ENCODE measurements around the gene BPIFB1.

DNA sequence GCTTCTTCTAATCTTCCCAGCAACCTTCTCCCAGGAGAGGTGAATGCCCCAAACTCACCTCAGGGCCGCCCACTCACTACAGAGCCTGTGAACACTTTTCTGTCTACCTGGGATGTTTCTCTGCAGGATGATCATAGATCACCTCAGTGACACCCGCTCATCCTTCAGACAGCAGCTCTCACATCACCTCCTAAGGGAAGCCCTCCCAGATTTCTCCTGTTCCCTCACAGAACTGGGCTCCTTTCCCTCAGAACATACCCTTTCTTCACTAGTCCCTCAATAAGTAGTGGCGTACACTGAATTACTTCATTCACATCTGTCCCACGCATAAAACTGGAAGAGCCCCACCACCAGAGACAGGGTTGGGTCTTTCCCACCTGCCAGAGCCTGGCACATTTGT lies 60.5 kb downstream of the BPIFB1 start:
- TF ChIP-seq, protein P1, sequence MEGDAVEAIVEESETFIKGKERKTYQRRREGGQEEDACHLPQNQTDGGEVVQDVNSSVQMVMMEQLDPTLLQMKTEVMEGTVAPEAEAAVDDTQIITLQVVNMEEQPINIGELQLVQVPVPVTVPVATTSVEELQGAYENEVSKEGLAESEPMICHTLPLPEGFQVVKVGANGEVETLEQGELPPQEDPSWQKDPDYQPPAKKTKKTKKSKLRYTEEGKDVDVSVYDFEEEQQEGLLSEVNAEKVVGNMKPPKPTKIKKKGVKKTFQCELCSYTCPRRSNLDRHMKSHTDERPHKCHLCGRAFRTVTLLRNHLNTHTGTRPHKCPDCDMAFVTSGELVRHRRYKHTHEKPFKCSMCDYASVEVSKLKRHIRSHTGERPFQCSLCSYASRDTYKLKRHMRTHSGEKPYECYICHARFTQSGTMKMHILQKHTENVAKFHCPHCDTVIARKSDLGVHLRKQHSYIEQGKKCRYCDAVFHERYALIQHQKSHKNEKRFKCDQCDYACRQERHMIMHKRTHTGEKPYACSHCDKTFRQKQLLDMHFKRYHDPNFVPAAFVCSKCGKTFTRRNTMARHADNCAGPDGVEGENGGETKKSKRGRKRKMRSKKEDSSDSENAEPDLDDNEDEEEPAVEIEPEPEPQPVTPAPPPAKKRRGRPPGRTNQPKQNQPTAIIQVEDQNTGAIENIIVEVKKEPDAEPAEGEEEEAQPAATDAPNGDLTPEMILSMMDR (IDR thresholded peaks at IDR 0.05), result no peak
- TF ChIP-seq POLR2A (IDR thresholded peaks at IDR 0.05; ENCODE audit: low read depth) (no peak), EP300 (IDR thresholded peaks at IDR 0.05) (no peak), POLR2AphosphoS5 (IDR thresholded peaks at IDR 0.05) (no peak)

Measured in esophagus muscularis mucosa (tissue), 4 donors.